GM19438 (cell line): ENCODE results near the gene GNL3.
"Not testable (repeated sequence)": the region's sequence is repeated elsewhere in the genome, so short reads cannot be mapped to it uniquely, and the experiment has no call there.

Source experiments
- ATAC-seq: cut with Tn5 transposase; IDR thresholded peaks from one replicate; pipeline ENCODE4 v1.9.1; 2021; ENCODE audit warnings: low read depth; ENCODE audit not compliant: unreplicated experiment

The GNL3 gene, protein sequence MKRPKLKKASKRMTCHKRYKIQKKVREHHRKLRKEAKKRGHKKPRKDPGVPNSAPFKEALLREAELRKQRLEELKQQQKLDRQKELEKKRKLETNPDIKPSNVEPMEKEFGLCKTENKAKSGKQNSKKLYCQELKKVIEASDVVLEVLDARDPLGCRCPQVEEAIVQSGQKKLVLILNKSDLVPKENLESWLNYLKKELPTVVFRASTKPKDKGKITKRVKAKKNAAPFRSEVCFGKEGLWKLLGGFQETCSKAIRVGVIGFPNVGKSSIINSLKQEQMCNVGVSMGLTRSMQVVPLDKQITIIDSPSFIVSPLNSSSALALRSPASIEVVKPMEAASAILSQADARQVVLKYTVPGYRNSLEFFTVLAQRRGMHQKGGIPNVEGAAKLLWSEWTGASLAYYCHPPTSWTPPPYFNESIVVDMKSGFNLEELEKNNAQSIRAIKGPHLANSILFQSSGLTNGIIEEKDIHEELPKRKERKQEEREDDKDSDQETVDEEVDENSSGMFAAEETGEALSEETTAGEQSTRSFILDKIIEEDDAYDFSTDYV

DNA sequence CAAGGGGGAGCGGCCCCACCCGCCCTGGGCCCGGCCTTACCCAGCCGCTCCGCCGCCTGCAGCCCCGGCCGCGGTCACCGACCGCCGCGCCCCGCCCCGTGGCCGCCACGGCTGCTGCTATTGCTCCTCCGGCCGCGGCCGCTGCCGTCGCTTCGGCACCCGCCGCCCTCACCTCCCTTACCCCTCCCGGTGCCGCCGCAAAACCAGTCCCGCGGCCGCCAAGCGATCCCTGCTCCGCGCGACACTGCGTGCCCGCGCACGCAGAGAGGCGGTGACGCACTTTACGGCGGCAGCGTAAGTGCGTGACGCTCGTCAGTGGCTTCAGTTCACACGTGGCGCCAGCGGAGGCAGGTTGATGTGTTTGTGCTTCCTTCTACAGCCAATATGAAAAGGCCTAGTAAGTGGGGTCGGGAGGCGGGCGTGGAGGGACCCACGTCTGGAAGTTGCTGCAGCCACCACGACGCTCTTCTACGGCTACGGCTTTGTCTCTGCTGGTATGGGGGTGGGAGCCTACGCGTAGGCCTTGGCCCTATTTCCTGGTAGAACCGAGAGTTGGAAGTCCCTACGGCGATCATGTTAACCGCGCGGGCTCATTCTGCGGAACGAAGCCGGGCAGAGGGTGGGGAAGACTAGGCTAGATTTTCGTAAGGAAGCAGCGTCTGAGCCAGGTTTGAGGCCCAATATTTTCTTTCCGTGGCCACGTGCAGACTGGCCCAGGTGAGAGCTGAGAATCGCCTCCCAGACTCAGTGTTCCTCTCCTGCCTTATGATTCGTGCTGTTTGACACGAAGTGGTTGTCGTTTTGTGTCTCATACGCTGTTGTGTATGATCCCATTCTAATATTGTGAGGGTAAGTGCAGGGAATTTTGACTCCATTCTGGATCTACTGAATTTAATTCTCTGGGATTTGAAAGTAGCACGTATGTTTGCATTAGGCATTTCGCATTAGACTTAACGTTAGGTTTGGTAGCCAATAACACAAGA lies at the start of gene GNL3, which contains the start of gene PBRM1:
TSS of gene GNL3 (plus strand) at position 324 of the 983 bp plus-strand sequence. CDS start at position 385, 61 bp downstream.
TSS of gene PBRM1 (minus strand) at position 205 of the 983 bp plus-strand sequence.
- ATAC-seq = peak; percentile 71

GRCh38 chr3:52636673-52637072 lies 49.2 kb upstream of the GNL3 start:
- ATAC-seq = no peak

DNA sequence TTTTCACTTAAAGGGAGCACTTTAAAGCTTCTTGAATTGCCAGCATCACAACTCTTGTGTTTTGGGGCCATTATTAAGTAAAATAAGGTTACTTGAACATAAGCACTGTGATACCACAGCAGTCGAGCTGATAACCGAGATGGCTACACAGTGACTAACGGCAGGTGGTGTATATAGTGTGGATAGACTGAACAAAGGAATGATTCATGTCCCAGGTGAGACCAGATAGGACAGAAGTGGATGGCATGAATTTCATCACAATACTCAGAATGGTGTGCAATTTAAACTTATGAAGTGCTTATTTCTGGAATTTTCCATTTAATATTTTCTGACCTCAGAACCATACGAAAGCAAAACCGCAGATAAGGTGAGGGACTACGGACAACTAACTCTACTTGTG lies 40.3 kb upstream of the GNL3 start:
- no peak for ATAC-seq

- no peak for ATAC-seq
Measured at GRCh38 chr3:52649461-52650210, 36.2 kb upstream of the GNL3 start.

GRCh38 chr3:52650439-52650838 lies 35.4 kb upstream of the GNL3 start:
- no peak for ATAC-seq

- ATAC-seq = no peak
Measured at GRCh38 chr3:52651592-52651991, 34.2 kb upstream of the GNL3 start.

DNA sequence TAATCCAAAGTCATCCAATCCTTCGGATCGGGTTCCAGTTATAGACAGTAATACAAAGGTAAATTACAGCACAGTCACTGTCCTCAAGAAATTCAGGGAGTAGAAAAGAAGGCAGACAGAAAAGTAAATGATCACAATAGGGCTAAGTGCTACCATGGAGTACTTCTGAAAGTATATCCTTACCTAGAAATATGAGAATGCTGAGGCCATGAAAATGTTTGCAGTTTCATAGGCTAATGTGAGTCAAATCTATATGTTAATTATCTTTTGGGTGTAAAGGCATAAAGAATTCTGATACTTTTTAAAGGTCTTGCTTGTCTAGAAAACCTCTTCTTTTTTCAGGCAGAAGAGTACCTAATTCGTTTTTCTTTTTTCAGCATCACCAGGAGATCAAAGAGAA lies 29.9 kb upstream of the GNL3 start:
- no peak for ATAC-seq

- ATAC-seq = no peak
Measured at GRCh38 chr3:52660046-52660445, 25.8 kb upstream of the GNL3 start.

DNA sequence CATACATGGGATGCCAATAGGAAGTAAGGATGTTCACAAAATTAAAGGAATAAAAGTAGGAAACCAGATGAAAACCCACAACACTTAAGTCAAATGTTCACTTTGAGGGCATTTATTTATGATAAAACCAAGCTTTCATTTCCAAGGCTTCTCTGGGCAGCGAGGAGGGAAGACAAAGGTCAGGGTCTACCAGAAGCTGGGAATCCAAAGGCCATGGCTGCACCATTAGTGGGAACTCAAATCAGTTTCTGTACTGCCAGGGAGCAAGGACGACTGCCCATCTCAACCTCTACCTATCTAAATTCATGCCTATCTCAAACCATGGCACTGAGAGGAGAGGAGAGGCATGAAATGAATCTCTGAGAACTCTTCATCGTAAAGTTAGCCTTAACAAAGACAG lies 22.7 kb upstream of the GNL3 start:
- no peak for ATAC-seq

DNA sequence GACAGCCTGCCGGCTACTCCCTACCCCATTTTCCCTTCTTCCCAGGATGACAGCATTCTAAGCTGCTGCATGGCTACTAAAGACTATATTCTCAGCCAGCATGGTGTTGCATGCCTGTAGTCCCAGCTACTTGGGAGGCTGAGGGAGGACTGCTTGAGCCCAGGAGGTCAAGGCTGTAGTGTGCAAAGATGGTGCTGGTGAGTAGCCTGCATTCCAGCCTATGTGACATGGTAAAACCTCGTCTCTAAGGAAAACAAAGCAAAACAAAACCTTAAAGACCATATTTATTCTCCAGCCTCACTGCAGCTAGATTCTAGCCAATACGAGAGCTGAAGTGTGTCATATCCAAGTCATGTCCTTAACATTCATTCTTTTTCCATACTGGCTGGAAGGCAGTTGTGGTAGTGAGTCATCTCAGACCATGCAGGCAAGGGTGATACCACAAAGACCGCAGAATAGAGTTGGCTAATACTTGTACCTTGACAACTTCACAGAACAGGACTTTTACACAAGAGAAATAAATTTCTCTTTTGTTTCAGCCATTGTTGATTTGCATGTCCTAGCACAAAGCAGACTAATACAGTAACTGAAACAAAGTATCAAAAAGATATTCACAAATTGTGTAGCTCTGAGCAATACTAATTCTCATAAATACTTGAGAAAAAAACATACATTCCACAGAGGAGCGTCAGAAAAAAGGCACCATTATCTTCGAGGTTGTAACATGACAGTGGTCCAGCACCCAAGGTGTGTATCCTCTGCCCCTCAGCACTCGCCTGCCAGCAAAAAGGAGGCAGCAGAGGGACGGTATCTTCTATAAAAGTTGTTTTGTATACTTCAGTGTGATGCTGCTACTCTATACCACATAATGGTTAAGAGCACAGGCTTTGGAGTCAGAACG lies 15.0 kb upstream of the GNL3 start:
- ATAC-seq = peak; percentile 78

DNA sequence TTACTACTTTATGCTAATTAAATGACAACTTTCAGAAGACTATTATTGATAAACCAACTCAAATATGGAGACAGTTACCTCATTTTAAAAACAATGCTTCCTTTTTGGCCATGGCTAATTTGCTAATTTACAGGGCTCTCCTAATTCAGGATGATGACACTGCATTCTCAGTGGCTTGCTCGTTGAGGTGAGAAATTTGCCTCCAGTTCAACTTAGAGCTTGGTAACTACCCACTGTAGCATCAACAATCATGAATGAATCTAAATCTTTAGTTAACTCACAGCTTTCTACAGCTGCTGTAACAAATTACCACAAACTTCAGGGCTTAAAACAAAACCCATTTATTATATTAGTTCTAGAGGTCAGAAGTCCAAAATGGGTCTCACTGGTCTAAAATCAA lies 14.2 kb upstream of the GNL3 start:
- no peak for ATAC-seq

- ATAC-seq = not testable (repeated sequence)
Measured at GRCh38 chr3:52676201-52676600, 9.6 kb upstream of the GNL3 start.

DNA sequence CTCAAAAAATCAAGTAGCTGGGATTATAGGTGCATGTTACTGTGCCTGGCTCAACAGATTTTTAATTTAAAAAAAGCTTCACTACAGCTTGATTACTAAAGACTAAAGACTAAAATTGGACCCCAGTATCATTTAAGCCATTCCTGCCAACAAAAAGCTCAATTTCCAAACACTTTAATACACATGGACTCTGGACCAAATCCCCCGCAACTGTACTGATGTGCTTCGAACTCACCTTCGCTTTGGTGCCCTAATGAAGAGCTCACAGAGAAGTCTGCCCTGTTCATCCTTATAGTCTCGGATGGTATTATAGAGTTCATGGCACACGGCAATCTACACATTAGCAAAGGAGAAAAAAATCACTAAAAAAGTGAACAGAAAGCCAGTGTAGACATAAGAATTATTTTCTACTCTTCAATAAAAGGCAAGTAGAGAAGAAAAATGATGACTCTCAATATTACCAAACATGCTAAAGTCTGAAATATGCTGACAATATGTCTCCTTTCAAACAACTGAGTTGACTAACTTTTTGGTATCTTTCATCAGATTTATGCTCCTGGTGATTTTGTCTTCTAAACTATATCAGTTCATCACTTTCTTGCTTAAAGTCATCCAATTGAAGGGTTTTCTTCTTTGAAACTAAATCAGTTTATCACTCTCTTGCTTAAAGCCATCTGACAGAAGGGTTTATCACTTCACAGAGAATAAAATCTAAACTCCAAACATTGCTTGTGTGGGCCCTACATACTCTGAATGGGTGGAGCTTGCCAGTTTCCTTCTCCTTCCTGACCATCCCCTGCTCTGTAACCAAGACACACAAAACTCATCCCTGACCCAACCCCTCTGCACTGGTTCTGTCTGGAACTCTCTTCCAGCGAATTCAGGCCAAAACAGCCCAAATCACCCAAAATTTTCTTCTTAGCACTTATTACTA lies 7.3 kb upstream of the GNL3 start:
- ATAC-seq = no peak

- ATAC-seq = no peak
Measured at GRCh38 chr3:52679199-52679538, 6.7 kb upstream of the GNL3 start.

GRCh38 chr3:52679811-52680210 lies 6.0 kb upstream of the GNL3 start:
- no peak for ATAC-seq

GRCh38 chr3:52681596-52681995 lies 4.2 kb upstream of the GNL3 start:
- ATAC-seq = no peak

GRCh38 chr3:52682016-52682415 lies 3.8 kb upstream of the GNL3 start:
- ATAC-seq = no peak

- no peak for ATAC-seq
Measured at GRCh38 chr3:52683611-52684010, 2.2 kb upstream of the GNL3 start.
